ENCODE data around the gene LRRC8B. TPM values are rescaled to one million over a fixed set of nuclear protein-coding genes. Genes with fewer than 3 reads are reported as not detected.
A peak's percentile ranks its signal among the peaks of the same experiment; 100 is the strongest.

Gene LRRC8B
- total RNA-seq, 4 donors from 2014 or later = 3.3 to 9.2 (median 4.1) TPM

DNA sequence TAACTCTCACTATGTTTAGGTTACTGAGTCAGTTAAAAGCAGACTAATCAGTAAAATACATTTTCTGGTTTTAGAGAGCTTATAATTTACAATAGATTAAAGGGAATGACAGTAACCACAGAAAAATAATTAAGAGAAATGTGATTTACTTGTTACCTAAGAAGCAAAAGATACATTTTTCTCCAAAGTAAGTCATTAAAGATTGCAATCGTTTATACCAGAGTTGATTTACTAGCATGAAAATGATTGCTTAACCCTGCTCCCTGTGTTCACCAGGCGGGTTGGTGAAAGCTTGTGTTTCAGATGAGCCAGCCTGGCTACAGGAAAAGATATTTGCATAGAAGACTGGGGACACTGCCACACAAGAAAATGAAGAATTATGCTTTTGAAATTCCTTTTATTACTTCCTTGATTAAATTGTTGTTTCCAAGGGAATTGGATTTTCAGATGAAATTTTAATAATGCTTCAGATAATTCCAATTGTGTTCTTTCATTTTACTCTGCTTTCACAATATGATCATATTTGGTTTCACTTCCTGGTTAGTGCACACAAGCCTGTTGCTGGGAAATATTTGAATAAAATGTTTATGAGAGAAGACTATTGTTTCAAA, 27.9 kb downstream of the LRRC8B start:
- Histone ChIP-seq H3K4me1 (peaks cover 17 to 27% (median 20%) of the 10 kb centered on the region in 4 donors), H3K4me3 (peak overlapping the region in 2 of 4 donors; percentile 23 to 29), H3K36me3 (no peaks in the 10 kb centered on the region), H3K27ac (replicated peaks in 1 of 4) (peak overlapping the region in 3 of 4 donors; percentile 3 to 25 (median 24)), H3K27me3 (no peaks in the 10 kb centered on the region), H3K9me3 (no peaks in the 10 kb centered on the region)
- 37% methylated on average over 2 of the region's 2 CpGs for WGBS
- intact Hi-C loops (cut with DNase I) = no loop called here
- TF ChIP-seq POLR2AphosphoS5 (IDR thresholded peaks at IDR 0.05) = no peak
- TF ChIP-seq, protein P1, sequence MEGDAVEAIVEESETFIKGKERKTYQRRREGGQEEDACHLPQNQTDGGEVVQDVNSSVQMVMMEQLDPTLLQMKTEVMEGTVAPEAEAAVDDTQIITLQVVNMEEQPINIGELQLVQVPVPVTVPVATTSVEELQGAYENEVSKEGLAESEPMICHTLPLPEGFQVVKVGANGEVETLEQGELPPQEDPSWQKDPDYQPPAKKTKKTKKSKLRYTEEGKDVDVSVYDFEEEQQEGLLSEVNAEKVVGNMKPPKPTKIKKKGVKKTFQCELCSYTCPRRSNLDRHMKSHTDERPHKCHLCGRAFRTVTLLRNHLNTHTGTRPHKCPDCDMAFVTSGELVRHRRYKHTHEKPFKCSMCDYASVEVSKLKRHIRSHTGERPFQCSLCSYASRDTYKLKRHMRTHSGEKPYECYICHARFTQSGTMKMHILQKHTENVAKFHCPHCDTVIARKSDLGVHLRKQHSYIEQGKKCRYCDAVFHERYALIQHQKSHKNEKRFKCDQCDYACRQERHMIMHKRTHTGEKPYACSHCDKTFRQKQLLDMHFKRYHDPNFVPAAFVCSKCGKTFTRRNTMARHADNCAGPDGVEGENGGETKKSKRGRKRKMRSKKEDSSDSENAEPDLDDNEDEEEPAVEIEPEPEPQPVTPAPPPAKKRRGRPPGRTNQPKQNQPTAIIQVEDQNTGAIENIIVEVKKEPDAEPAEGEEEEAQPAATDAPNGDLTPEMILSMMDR (IDR thresholded peaks at IDR 0.05) = no peak
- TF ChIP-seq POLR2A (IDR thresholded peaks at IDR 0.05; ENCODE audit: low read depth) = no peak
- no peak for TF ChIP-seq EP300 (IDR thresholded peaks at IDR 0.05)
- DNase-seq (ENCODE audit: extremely low spot score) = no peak

DNA sequence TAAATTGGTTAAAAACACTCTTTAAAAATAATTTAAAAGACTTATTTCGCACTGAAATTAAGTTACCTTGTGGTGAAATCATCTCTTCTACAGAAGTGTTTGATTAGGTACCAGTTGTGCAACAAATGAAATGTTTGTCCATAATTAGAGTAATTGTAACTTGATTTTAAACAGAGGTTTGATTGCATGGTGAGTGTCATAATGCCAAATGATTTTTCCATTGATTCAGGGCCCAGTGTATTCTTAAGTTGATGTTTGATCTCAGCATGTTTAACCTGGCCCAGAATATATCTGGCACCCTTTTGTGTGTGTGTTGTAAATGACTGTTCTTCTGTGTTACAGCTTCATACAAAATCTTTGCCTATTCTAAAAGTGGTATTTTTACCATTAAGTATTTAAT, 28.5 kb downstream of the LRRC8B start:
- Histone ChIP-seq H3K9me3 (no peaks in the 10 kb centered on the region), H3K27me3 (no peaks in the 10 kb centered on the region), H3K27ac (replicated peaks in 1 of 4) (peak overlapping the region in 3 of 4 donors; percentile 3 to 25 (median 24)), H3K4me3 (no peak overlapping the region), H3K36me3 (no peaks in the 10 kb centered on the region), H3K4me1 (peaks cover 14 to 27% (median 18%) of the 10 kb centered on the region in 4 donors)
- WGBS = 87% methylated on average over 1 of the region's 1 CpG
- no peak for DNase-seq (ENCODE audit: extremely low spot score)
- TF ChIP-seq POLR2AphosphoS5 (IDR thresholded peaks at IDR 0.05) = no peak
- no peak for TF ChIP-seq POLR2A (IDR thresholded peaks at IDR 0.05; ENCODE audit: low read depth)
- TF ChIP-seq EP300 (IDR thresholded peaks at IDR 0.05) = no peak
- TF ChIP-seq, protein P1 (IDR thresholded peaks at IDR 0.05) = no peak
- intact Hi-C loops (cut with DNase I) = no loop called here

DNA sequence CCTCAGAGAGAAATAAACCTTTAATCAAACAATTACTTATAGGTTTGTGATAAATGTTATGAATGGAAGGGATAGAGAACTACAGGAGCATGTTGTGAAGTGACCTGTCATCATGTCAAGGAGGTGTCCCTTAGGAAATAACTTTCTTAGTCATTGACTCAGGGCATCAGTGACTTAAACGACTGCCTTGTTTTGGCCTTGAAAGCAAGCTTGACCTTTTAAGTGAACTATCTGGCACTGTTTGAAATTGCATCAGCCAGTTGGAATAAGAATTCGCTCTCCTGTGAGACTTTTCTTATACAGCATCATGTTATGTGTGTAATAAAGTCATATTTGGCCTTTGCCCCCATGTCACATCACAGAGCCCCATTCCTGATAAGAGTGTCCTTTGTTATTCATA, 30.9 kb downstream of the LRRC8B start:
- intact Hi-C loops (cut with DNase I) = no loop called here
- 76% methylated on average over 2 of the region's 2 CpGs for WGBS
- no peak overlapping the region for H3K27ac ChIP-seq (replicated peaks in 1 of 4)
- H3K36me3 ChIP-seq = peaks cover 0 to 5% (median 0%) of the 10 kb centered on the region in 4 donors
- no peak overlapping the region for H3K4me3 ChIP-seq
- peaks cover 14 to 20% (median 16%) of the 10 kb centered on the region in 4 donors for H3K4me1 ChIP-seq
- TF ChIP-seq POLR2A (IDR thresholded peaks at IDR 0.05; ENCODE audit: low read depth) (no peak), POLR2AphosphoS5 (IDR thresholded peaks at IDR 0.05) (no peak), EP300 (IDR thresholded peaks at IDR 0.05) (no peak)
- TF ChIP-seq, protein P1 (IDR thresholded peaks at IDR 0.05) = no peak
- H3K27me3 ChIP-seq = no peaks in the 10 kb centered on the region
- H3K9me3 ChIP-seq = no peaks in the 10 kb centered on the region
- no peak for DNase-seq (ENCODE audit: extremely low spot score)

DNA sequence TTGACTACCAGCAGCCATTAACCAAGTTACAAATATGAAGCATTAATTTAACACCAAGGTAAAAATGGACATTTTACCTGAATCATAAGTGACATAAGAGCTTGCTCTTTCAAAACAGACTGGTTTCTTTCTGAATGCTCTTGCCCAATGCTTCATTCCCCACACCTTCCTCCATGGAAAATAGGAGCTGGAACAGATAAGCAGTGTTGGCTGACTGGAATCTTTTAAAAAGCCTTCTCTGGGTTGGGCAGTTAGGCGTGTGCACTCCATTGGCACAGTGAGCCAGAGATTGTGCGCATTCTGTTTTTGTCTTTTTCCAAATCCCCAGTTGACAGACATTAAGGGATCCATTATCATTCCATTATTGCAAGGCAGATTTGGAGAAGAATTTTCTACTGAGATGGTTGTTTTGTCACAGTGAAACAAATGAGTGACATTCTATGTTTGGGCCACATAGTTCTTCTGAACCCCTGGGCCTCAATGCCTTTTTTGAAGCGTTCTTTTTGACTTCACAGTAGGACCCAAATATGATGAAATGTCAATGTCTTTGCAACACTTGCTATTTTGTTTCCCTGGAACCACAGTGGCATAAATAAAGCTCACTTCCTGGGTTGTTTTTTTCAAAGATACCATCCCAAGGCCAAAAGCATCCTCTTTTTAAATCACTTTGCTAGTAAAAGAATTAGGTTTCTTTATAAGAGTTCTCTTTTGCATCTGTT, 32.3 kb downstream of the LRRC8B start:
- no peak for DNase-seq (ENCODE audit: extremely low spot score)
- intact Hi-C loops (cut with DNase I) = no loop called here
- Histone ChIP-seq H3K4me1 (peaks cover 13 to 20% (median 16%) of the 10 kb centered on the region in 4 donors), H3K36me3 (peaks cover 0 to 5% (median 0%) of the 10 kb centered on the region in 4 donors), H3K4me3 (no peak overlapping the region), H3K27ac (replicated peaks in 1 of 4) (peak overlapping the region in 2 of 4 donors; percentile 27 to 50), H3K9me3 (no peaks in the 10 kb centered on the region), H3K27me3 (no peaks in the 10 kb centered on the region)
- 82% methylated on average over 3 of the region's 3 CpGs for WGBS
- TF ChIP-seq POLR2AphosphoS5 (IDR thresholded peaks at IDR 0.05) = no peak

DNA sequence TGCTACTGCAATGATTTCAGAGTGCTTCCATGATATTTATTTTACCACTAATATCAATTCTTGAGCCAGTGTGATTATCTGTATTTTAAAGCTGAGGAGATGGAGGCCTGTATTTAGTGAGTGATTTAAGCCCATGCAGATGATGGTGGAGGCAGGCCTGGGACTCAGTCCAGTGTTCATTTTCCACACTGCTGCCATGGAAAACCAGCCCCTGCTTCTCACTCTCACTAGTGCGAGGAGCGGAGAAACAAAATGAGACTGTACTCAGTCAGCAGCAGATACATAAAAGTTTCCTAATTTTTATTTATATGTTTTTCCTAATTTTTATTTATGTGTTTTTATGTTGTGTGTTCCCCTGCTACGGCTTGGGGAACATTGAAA, 32.8 kb downstream of the LRRC8B start:
- DNase-seq (ENCODE audit: extremely low spot score) = no peak
- peak overlapping the region in 2 of 4 donors; percentile 24 to 52 for H3K27ac ChIP-seq (replicated peaks in 1 of 4)
- no peaks in the 10 kb centered on the region for H3K27me3 ChIP-seq
- H3K36me3 ChIP-seq = peaks cover 0 to 5% (median 0%) of the 10 kb centered on the region in 4 donors
- no peak overlapping the region for H3K4me3 ChIP-seq
- WGBS = 86% methylated on average over 3 of the region's 3 CpGs
- TF ChIP-seq, protein P1 (IDR thresholded peaks at IDR 0.05) = no peak
- TF ChIP-seq POLR2AphosphoS5 (IDR thresholded peaks at IDR 0.05) = no peak
- no peak for TF ChIP-seq POLR2A (IDR thresholded peaks at IDR 0.05; ENCODE audit: low read depth)
- TF ChIP-seq EP300 (IDR thresholded peaks at IDR 0.05) = no peak
- peaks cover 8 to 16% (median 13%) of the 10 kb centered on the region in 4 donors for H3K4me1 ChIP-seq
- intact Hi-C loops (cut with DNase I) = no loop called here
- no peaks in the 10 kb centered on the region for H3K9me3 ChIP-seq
